SK-N-SH (cell line): ENCODE measurements around the gene ZNF22. TPM values are rescaled to one million over a fixed set of nuclear protein-coding genes. Genes with fewer than 3 reads are reported as not detected.
A peak's percentile ranks its signal among the peaks of the same experiment; 100 is the strongest.

ENCODE experiments used
- CTCF ChIA-PET: fragments of 300-600, 350-600 bp; formaldehyde crosslinking; extraction: SDS; loops from one replicate; lab custom pipeline; 2021; lab: Yijun Ruan, JAX
- POLR2A ChIA-PET: fragments of 350-600 bp; sonication (Branson Sonifier 250); formaldehyde crosslinking; extraction: SDS; loops from one replicate; lab custom pipeline; 2020; ENCODE audit warnings: antibody characterized with exemption, inconsistent platforms; lab: Yijun Ruan, JAX
- DNase-seq: peaks from one replicate; pipeline ENCODE4 v3.0.0; 2012
- H2AFZ ChIP-seq: fragments of 200-600 bp; sonication (generic); 2 replicates; pipeline ENCODE4 v1.8.1; 2016; ENCODE audit warnings: antibody characterized with exemption, mild to moderate bottlenecking, low read depth
- H3F3A ChIP-seq: fragments of 200-600 bp; sonication (generic); replicated peaks from 2 replicates; pipeline ENCODE3; 2016; ENCODE audit warnings: antibody characterized with exemption, mild to moderate bottlenecking; ENCODE audit not compliant: insufficient read depth
- H3K27ac ChIP-seq, 2 experiments: fragments of 200-500 bp in 1 of 2; fragments of 200-600 bp in 1 of 2; sonication (Bioruptor generic) in 1 of 2; sonication (generic), shearing (Covaris generic) in 1 of 2; 2 replicates each; pipeline versions ENCODE4 v1.5.1 to v1.6.1; 2014 to 2016; ENCODE audit warnings: low read depth in 2 of 2, inconsistent platforms in 1 of 2, low read length in 1 of 2, mild to moderate bottlenecking in 1 of 2, mixed read lengths in 1 of 2
- H3K27me3 ChIP-seq: fragments of 200-600 bp; sonication (generic), shearing (Covaris generic); 2 replicates; pipeline ENCODE4 v1.6.1; 2016; ENCODE audit warnings: mixed run types; ENCODE audit not compliant: insufficient read depth
- H3K36me3 ChIP-seq, 2 experiments: fragments of 200-500 bp in 1 of 2; fragments of 200-600 bp in 1 of 2; sonication (Bioruptor generic) in 1 of 2; sonication (generic) in 1 of 2; replicated peaks in 1 of 2; 2 replicates each; pipeline versions ENCODE3 to v1.5.1; 2014 to 2016; ENCODE audit warnings: low read length in 1 of 2, mild to moderate bottlenecking in 1 of 2; ENCODE audit not compliant: insufficient read depth in 2 of 2, control insufficient read depth in 1 of 2
- H3K4me1 ChIP-seq, 2 experiments: fragments of 200-500 bp in 1 of 2; fragments of 200-600 bp in 1 of 2; sonication (Bioruptor generic) in 1 of 2; sonication (generic), shearing (Covaris generic) in 1 of 2; 2 replicates each; pipeline versions ENCODE4 v1.5.1 to v1.6.1; 2014 to 2016; ENCODE audit warnings: low read depth in 1 of 2, low read length in 1 of 2, mixed run types in 1 of 2; ENCODE audit not compliant: insufficient read depth in 2 of 2, control insufficient read depth in 1 of 2
- H3K4me2 ChIP-seq: fragments of 200-600 bp; sonication (generic), shearing (Covaris generic); 2 replicates; pipeline ENCODE4 v1.6.1; 2017; ENCODE audit warnings: mixed run types
- H3K4me3 ChIP-seq, 2 experiments: fragments of 200-500 bp in 1 of 2; fragments of 200-600 bp in 1 of 2; sonication (Bioruptor generic) in 1 of 2; sonication (generic), shearing (Covaris generic) in 1 of 2; 2 replicates each; pipeline versions ENCODE4 v1.5.1 to v1.8.1; 2014 to 2016; ENCODE audit warnings: low read depth in 2 of 2, inconsistent platforms in 1 of 2, low read length in 1 of 2, mild to moderate bottlenecking in 1 of 2, mixed read lengths in 1 of 2, moderate library complexity in 1 of 2
- H3K79me2 ChIP-seq: fragments of 200-600 bp; sonication (generic); 2 replicates; pipeline ENCODE4 v1.8.1; 2017; ENCODE audit warnings: mild to moderate bottlenecking; ENCODE audit not compliant: insufficient read depth
- H3K9ac ChIP-seq: fragments of 200-600 bp; sonication (generic); 2 replicates; pipeline ENCODE4 v1.6.1; 2017; ENCODE audit warnings: mixed run types
- H3K9me2 ChIP-seq: fragments of 200-600 bp; sonication (generic); 2 replicates; pipeline ENCODE4 v1.6.1; 2017; ENCODE audit warnings: mixed run types
- H3K9me3 ChIP-seq: fragments of 200-600 bp; sonication (generic); 2 replicates; pipeline ENCODE4 v1.6.1; 2017; ENCODE audit warnings: mixed run types, mild to moderate bottlenecking, moderate library complexity
- H4K20me1 ChIP-seq: fragments of 200-600 bp; sonication (generic); 2 replicates; pipeline ENCODE4 v1.6.1; 2017; ENCODE audit warnings: mild to moderate bottlenecking, mixed run types; ENCODE audit not compliant: insufficient read depth
- POLR2AphosphoS5 ChIP-seq: IDR thresholded peaks from 2 replicates; pipeline ENCODE4 v1.6.1; 2012; ENCODE audit warnings: low read depth, low read length
- RAD21 ChIP-seq: IDR thresholded peaks from 2 replicates; pipeline ENCODE4 v1.6.1; 2012; ENCODE audit warnings: mild to moderate bottlenecking, low read length
- SMC3 ChIP-seq: IDR thresholded peaks from 2 replicates; pipeline ENCODE4 v1.6.1; 2012; ENCODE audit warnings: low read depth, low read length, improper control_type of control experiment
- TAF1 ChIP-seq: IDR thresholded peaks from 2 replicates; pipeline ENCODE4 v1.6.1; 2012; ENCODE audit warnings: low read depth, mild to moderate bottlenecking, low read length, moderate library complexity, borderline replicate concordance
- WGBS: methylation state at CpG from one replicate; pipeline ENCODE4 v1.1.6; 2017; ENCODE audit warnings: low lambda C conversion rate; 5-methylcytosine and 5-hydroxymethylcytosine counted together
- polyA plus RNA-seq, 3 experiments: library from polyadenylated mRNA; depleted of rRNA; stranded (reverse); fragments of >200 nt; gene quantifications; 2 replicates each; pipeline ENCODE4 v1.2.3, GENCODE V29; 2012
- TF ChIP-seq, protein P1 (sequence below): IDR thresholded peaks from 2 replicates; pipeline ENCODE4 v1.4.0; 2012; ENCODE audit warnings: low read depth
- TF ChIP-seq, protein P2 (sequence below): IDR thresholded peaks from 2 replicates; pipeline ENCODE4 v1.4.0; 2012; ENCODE audit warnings: low read depth, borderline replicate concordance
- TF ChIP-seq, protein P3 (sequence below): fragments of 200-600 bp; sonication (generic); IDR thresholded peaks from 2 replicates; pipeline ENCODE4 v1.6.1; 2017; ENCODE audit warnings: antibody characterized with exemption, mild to moderate bottlenecking, moderate library complexity
- TF ChIP-seq, protein P4 (sequence below): IDR thresholded peaks from 2 replicates; pipeline ENCODE4 v1.6.1; 2012; ENCODE audit warnings: mild to moderate bottlenecking, low read depth, low read length, moderate library complexity

ZNF22 gene
- polyA plus RNA-seq, 1 of the 3 experiments (the other 2 are of a cell fraction): 10.2 TPM

DNA sequence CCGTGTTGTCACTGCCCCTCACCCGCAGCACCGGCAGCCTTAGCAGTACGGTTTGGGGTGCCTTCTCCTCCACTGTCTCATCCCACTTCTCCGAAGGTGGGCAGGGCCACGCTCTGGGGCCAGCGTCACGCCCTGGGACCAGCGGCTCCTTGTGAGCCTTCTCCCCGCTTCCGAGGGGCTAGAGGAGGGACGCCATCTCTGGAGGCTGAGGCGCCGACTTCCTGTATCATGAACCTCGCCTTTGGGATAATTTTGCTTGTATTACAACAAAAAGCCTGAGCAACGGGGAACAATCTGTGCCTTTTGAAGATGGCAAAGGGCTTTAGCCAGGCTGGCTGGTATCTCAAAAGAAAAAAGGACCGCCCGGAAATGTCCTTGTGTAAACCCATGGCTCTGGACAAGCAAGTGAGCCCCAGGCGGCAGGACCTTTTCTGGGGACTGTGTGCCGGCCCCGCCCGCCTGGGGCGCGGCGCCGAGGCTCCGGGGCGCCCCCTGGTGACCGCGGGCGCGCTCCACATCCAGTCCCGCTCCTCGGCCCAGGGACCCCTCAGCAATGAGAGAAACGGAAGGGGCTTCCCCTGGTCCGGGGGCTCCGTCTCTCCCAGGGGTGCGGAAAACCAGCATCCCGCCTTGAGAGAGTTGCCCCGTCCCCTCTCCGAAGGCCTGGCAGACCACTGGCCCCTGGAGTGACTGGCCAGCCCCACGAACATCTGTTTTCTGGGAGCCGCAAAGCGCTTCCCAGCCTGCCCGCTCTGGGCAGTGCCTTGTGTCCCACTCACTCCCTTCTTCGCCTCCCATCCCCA is 25.9 kb upstream of the ZNF22 start:
- Histone ChIP-seq H3K9me2 (no peaks in the 10 kb centered on the region), H3K4me3 (peak overlapping the region; percentile 29 to 45), H3K27ac (peak overlapping the region; percentile 24 to 44; a peak in 1 of 4 replicates), H3K4me1 (peaks cover 35 to 45% of the 10 kb centered on the region in 2 experiments; a peak in 3 of 4 replicates), H3K36me3 (peaks cover 0 to 11% of the 10 kb centered on the region in 2 experiments), H3K27me3 (no peaks in the 10 kb centered on the region), H3K4me2 (peak overlapping the region; percentile 75), H2AFZ (peak overlapping the region; percentile 94), H3K9me3 (no peaks in the 10 kb centered on the region), H3K9ac (peak overlapping the region; percentile 50), H3F3A (no peaks in the 10 kb centered on the region), H4K20me1 (no peaks in the 10 kb centered on the region), H3K79me2 (peaks cover 8% of the 10 kb centered on the region)
- POLR2A ChIA-PET: no interaction called here
- 23% methylated on average over 22 of the region's 46 CpGs for WGBS
- TF ChIP-seq SMC3 (peak; percentile 80), POLR2AphosphoS5 (peak; percentile 49; the same call in 1 of the 2 replicates), RAD21 (peak; percentile 67), TAF1 (0 out of 2 replicates have a peak, but pooled peaks have one; percentile 28)
- TF ChIP-seq, protein P1, sequence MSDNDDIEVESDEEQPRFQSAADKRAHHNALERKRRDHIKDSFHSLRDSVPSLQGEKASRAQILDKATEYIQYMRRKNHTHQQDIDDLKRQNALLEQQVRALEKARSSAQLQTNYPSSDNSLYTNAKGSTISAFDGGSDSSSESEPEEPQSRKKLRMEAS: no peak
- TF ChIP-seq, protein P2, sequence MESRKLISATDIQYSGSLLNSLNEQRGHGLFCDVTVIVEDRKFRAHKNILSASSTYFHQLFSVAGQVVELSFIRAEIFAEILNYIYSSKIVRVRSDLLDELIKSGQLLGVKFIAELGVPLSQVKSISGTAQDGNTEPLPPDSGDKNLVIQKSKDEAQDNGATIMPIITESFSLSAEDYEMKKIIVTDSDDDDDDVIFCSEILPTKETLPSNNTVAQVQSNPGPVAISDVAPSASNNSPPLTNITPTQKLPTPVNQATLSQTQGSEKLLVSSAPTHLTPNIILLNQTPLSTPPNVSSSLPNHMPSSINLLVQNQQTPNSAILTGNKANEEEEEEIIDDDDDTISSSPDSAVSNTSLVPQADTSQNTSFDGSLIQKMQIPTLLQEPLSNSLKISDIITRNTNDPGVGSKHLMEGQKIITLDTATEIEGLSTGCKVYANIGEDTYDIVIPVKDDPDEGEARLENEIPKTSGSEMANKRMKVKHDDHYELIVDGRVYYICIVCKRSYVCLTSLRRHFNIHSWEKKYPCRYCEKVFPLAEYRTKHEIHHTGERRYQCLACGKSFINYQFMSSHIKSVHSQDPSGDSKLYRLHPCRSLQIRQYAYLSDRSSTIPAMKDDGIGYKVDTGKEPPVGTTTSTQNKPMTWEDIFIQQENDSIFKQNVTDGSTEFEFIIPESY: no peak
- TF ChIP-seq, protein P3, sequence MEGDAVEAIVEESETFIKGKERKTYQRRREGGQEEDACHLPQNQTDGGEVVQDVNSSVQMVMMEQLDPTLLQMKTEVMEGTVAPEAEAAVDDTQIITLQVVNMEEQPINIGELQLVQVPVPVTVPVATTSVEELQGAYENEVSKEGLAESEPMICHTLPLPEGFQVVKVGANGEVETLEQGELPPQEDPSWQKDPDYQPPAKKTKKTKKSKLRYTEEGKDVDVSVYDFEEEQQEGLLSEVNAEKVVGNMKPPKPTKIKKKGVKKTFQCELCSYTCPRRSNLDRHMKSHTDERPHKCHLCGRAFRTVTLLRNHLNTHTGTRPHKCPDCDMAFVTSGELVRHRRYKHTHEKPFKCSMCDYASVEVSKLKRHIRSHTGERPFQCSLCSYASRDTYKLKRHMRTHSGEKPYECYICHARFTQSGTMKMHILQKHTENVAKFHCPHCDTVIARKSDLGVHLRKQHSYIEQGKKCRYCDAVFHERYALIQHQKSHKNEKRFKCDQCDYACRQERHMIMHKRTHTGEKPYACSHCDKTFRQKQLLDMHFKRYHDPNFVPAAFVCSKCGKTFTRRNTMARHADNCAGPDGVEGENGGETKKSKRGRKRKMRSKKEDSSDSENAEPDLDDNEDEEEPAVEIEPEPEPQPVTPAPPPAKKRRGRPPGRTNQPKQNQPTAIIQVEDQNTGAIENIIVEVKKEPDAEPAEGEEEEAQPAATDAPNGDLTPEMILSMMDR: peak; percentile 94
- TF ChIP-seq, protein P4, sequence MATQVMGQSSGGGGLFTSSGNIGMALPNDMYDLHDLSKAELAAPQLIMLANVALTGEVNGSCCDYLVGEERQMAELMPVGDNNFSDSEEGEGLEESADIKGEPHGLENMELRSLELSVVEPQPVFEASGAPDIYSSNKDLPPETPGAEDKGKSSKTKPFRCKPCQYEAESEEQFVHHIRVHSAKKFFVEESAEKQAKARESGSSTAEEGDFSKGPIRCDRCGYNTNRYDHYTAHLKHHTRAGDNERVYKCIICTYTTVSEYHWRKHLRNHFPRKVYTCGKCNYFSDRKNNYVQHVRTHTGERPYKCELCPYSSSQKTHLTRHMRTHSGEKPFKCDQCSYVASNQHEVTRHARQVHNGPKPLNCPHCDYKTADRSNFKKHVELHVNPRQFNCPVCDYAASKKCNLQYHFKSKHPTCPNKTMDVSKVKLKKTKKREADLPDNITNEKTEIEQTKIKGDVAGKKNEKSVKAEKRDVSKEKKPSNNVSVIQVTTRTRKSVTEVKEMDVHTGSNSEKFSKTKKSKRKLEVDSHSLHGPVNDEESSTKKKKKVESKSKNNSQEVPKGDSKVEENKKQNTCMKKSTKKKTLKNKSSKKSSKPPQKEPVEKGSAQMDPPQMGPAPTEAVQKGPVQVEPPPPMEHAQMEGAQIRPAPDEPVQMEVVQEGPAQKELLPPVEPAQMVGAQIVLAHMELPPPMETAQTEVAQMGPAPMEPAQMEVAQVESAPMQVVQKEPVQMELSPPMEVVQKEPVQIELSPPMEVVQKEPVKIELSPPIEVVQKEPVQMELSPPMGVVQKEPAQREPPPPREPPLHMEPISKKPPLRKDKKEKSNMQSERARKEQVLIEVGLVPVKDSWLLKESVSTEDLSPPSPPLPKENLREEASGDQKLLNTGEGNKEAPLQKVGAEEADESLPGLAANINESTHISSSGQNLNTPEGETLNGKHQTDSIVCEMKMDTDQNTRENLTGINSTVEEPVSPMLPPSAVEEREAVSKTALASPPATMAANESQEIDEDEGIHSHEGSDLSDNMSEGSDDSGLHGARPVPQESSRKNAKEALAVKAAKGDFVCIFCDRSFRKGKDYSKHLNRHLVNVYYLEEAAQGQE: peak; percentile 8; the same call in 1 of the 2 replicates
- DNase-seq: peak; percentile 94
- CTCF ChIA-PET: interaction anchor here (0.9 to 10.6 kb wide), 9 partner anchors 10 to 54 kb away, joined by 3 to 121 read pairs (median 4); no protein-coding TSS in a partner anchor
